ENCODE measurements around the gene FOXQ1. TPM values are rescaled to one million over a fixed set of nuclear protein-coding genes. Genes with fewer than 3 reads are reported as not detected.

FOXQ1 gene
- total and polyA plus RNA-seq, 2 of the 13 experiments (the other 11 are each of a cell fraction or from before 2014, with no cell fraction given), result 35.2 to 39.8 TPM

- TF ChIP-seq SPEN (CRISPR knock-in tag; IDR thresholded peaks at IDR 0.05; ENCODE audit: low read depth) (no peak), DZIP1 (CRISPR knock-in tag; IDR thresholded peaks at IDR 0.05) (0 out of 2 replicates have a peak, but pooled peaks have one; percentile 22), ZNF784 (CRISPR knock-in tag; IDR thresholded peaks at IDR 0.05; ENCODE audit: borderline replicate concordance) (peak; percentile 31; the same call in 1 of the 2 replicates), GABPB1 (CRISPR knock-in tag; IDR thresholded peaks at IDR 0.05) (peak; percentile 49; the same call in 1 of the 2 replicates), ZNF577 (CRISPR knock-in tag; IDR thresholded peaks at IDR 0.05; ENCODE audit: borderline replicate concordance, low read depth) (peak; percentile 47; the same call in 1 of the 2 replicates), ZNF543 (CRISPR knock-in tag; IDR thresholded peaks at IDR 0.05) (0 out of 2 replicates have a peak, but pooled peaks have one; percentile 1), ZNF687 (CRISPR knock-in tag; IDR thresholded peaks at IDR 0.05) (peak; percentile 8; the same call in 1 of the 2 replicates), ZNF20 (CRISPR knock-in tag; IDR thresholded peaks at IDR 0.05) (0 out of 2 replicates have a peak, but pooled peaks have one; percentile 11), AFF4 (CRISPR knock-in tag; IDR thresholded peaks at IDR 0.05) (peak; percentile 99), TP53 (CRISPR knock-in tag; conservative IDR thresholded peaks at IDR 0.05) (0 out of 2 replicates have a peak, but pooled peaks have one; percentile 39), UBTF (CRISPR knock-in tag; IDR thresholded peaks at IDR 0.05) (peak; percentile 80), KAT7 (CRISPR knock-in tag; IDR thresholded peaks at IDR 0.05; ENCODE audit: borderline replicate concordance) (0 out of 2 replicates have a peak, but pooled peaks have one; percentile 1), NPAS2 (CRISPR knock-in tag; IDR thresholded peaks at IDR 0.05; ENCODE audit: borderline replicate concordance) (0 out of 2 replicates have a peak, but pooled peaks have one; percentile 66), AGO2 (optimal IDR thresholded peaks at IDR 0.05; ENCODE audit: low read depth, low read length) (peak; percentile 97), NR1H2 (CRISPR knock-in tag; IDR thresholded peaks at IDR 0.05; ENCODE audit: borderline replicate concordance, low read depth) (peak; percentile 79; the same call in 1 of the 2 replicates)
Measured at GRCh38 chr6:1312203-1312472, 240 bp downstream of the FOXQ1 start (continued).
